Hematopoietic multipotent progenitor cell treated with erythropoietin and hydrocortisone succinate and interleukin-3 and kit ligand, for 15 days (in vitro differentiated cells): ENCODE data around the gene TBC1D14.

Experiments used
- DNase-seq: peaks from one replicate; pipeline ENCODE4 v3.0.0-alpha.2; 2015; ENCODE audit warnings: low spot score

TBC1D14 gene

DNA sequence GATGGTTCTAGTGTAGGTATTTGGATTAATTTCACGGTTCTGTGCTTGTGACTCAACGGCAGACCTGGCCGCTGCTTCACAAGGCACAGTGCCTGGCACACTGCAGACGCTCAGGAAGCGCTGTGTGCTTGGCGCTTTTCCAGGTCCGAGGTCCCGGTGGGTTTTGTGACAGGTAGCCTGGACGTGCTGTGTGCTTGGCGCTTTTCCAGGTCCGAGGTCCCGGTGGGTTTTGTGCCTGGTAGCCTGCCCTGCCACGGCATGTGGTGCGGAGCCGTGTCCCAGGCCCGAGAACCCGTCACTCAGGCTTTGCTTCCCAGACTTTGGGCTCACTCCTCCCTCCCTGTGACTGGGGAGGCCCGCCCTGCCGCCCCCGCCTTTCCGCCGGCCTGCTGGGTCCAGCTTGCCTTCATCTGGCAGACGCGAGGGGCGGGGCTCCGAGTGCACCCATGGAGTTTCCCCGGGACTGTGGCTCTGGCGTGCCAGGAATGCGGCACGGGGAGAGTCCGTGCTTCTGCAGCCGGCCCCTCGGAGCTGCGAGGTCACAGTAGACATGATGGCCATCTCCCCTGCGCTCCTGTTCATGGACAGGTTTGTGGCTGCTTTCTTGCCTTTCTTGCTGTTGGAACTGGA, 44.2 kb downstream of the TBC1D14 start:
- no peak for DNase-seq

DNA sequence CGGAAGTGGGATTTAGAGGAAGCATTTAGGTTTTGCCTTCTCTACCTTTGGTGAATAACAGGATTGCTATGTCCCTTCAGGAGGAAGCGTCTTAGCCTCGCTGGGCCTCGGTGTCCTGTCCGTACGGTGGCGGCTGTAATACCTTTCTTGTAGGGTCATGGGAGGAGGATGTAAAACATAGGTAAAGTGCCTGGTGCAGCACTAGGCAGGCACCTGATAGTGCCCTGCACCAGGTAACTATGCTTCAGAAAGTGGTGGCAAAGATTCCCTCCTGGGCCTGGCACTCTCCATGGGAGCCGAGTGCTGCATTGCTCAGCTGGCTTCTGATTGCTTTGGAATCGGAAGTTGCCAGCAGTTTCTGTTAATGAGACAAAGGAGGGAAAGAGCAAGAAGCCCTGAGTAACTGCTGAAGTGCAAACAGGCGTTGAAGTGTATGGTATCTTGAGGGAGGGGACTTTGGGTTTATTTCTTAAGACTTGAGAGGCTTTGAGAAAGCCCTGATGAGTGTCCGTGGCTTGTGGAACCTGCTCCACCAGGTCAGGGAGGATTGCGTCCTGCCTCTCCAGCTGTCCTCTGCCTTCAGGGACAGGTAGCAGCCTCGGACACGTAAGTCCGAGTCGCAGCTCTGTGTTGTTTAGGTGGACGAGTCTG, 45.8 kb downstream of the TBC1D14 start:
- DNase-seq: no peak

DNA sequence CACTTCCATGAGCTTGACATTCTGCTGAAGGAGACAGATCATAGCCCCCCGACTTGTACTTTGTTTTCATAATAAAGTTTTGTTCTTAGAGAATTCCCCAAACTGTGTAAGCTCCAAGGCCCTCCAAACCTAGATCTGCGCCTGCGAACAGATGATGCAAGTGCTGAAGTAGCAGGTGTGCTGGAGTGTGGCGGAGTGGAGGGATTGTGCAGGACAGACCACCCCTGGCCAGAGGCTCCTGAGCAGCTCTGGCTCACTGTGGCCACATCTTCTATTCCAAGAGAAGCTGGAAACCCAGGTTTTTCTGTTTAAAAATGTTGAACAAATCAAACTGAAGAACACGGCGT, 46.4 kb downstream of the TBC1D14 start:
- no peak for DNase-seq

DNA sequence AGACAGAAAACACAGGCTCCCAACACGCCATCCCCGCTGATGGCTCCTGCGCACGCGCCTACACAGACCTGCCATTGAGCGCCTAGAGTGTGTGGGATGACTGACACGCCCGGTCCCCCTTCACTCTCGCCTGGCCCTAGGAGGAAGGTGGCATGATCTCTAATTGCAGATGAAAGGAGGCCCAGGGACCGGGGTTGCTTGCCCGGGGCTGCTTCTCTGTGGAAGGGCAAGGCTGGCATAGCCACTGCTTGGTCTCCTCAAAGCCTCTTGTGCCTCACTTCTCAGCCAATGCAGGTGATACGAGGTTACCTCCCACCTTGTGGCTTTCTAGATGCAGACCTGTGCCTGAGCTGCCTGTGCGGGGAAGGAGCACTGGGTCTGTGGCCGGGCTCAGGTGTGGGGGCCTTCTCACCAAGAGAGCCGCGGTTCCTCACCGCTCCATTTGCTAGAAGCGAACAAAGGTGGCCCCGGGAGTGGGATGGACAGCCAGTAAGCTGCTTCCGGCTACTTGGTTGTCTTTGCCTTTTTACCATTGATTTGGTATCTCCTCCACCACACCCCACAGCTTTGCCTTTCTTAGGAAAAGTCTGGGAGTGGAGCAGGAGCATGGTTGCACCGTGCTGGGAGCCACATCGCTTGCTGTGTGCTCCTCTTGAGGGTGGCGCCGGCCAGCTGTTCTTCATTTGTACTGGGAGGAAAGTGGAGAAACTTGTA, 47.0 kb downstream of the TBC1D14 start:
- no peak for DNase-seq

DNA sequence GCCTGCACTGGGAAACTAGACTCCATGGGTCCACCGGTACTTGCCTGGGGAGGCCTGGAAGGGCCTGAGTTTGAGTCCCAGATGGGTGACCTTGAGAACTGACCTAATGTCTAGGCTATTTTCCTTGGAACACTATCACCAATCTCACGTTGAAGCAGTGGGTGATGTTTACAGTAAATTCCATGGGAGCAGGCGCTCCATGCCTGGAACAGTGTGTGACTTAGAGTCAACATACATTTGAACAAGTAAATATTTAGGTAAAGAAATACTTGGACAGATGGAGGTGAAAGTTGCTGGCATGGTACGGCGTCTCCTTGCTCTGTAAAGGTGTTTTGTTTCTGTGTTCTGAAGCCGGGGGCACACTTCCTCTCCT, 47.5 kb downstream of the TBC1D14 start:
- DNase-seq: no peak

DNA sequence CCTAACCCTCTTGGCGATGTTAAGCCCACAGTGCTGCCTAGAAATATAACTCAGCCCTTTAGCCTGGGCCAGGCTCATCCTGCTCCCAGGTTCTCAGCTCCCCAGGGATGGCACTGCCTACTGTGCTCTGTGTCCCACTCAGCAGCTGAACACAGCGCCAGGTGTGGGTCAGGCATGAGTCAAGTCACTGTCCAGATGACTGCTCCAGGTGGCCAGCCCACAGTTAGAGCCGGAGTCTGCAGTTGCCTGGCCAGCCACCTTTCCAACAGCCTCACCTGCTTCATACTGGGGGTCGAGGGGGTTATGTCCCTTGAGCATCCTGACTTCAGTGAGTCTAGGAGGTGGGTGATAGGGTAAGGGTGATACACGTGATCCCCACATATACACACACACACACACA, 48.4 kb downstream of the TBC1D14 start:
- no peak for DNase-seq

DNA sequence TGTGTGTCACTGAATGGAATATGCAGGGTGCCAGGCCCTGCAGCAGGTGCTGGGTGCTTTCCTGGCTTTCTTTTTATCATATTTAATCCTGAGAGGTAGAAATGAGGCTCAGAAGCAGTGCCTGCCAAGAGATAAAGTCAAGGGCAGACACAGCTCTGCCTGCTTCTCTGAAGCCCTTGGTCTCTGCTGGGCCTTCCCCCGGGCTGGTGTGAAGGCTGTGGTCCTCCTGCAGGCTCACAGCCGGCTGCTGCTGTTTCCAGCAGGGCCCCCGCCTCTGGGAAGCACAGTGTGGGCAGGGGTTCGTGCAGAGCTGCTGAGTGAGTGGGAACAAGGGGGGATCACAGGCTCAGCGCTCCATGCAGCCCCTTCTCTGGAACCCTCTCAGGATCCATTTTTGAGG, 49.6 kb downstream of the TBC1D14 start:
- no peak for DNase-seq

DNA sequence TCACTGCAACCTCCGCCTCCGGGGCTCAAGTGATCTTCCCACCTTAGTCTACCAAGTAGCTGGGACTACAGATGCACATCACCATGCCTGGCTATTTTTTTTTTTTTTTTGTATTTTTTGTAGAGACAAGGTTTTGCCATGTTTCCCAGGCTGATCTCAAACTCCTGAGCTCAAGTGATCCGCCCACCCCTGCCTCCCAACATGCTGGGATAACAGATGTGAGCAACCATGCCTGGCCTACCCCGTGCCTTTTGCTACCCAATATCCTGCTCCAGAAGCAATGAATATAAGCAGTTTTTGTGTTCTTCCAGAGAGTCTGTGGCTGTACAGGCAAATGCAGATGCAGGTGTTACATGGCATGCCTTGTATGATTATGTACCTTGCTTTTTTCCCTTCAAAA, 50.5 kb downstream of the TBC1D14 start:
- no peak for DNase-seq

DNA sequence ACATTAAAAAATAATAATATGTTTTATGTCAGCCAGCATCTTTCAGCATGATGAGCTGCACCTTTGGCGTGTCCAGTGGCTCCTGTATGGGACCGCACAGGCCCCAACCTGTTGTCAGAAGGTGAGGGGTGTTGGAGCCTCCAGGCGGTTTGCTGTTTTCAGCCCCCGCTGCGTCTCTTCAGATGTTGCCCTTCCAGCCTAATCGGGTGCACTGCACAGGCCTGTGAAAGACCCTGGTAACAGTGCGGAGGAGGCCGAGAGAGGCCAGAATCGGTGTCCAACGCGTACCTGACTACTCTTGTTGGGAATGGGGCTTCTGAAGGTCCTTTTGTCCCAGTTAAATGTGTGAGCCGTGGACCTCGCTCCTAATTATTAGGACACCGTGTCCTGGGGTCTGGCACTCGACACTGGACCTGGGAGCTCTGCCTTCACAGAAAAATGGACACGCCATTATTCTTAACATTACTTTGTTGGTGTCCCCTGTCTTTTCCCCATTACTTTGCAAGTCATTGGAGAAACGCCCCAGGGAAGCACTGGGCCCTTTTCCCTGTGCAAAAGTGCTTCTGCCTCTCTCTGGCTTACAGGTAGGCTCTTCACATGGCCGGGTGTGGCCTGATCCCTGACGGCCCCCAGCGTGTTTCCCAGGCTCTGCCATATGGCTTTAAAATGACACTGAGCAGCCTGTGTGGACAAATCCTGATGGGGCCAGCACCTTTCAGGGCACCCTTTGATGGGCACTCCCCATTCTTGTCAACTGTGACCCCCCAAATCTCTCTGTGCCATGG, 51.2 kb downstream of the TBC1D14 start:
- no peak for DNase-seq

DNA sequence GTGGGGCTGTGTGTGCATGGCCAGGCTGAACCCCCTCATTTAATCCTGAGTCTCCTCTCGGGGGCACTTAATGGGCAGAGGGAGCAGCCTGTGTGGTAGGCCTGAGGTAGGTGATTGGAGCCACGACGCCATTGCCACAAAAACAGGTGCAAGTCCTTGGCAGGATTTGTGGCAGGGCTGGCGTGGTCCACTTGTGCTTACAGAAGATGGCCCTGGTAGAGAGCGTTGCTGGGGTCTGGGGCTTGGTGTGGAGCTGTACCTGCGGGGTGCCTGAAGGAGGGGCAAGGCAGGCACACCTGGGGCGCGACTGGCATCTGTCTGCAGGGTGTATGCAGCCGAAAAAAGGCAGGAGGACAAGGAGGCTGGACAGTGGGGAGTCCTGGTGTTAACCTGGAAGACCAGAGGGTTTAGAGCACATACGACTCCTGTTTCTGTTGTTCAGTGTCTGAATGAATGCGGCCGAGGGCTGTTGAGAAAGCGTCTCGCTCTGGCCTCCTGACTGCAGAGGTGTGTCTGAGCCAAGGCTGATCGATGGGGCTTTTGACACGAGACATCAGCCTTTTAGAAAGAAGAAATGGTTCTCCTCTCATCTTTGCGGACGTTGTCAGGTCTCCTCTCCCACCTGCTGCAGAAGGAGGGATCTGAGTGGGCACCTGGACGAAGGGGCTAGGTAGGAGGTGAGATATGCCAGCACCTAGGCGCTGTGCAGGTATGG, 52.0 kb downstream of the TBC1D14 start:
- DNase-seq: no peak

DNA sequence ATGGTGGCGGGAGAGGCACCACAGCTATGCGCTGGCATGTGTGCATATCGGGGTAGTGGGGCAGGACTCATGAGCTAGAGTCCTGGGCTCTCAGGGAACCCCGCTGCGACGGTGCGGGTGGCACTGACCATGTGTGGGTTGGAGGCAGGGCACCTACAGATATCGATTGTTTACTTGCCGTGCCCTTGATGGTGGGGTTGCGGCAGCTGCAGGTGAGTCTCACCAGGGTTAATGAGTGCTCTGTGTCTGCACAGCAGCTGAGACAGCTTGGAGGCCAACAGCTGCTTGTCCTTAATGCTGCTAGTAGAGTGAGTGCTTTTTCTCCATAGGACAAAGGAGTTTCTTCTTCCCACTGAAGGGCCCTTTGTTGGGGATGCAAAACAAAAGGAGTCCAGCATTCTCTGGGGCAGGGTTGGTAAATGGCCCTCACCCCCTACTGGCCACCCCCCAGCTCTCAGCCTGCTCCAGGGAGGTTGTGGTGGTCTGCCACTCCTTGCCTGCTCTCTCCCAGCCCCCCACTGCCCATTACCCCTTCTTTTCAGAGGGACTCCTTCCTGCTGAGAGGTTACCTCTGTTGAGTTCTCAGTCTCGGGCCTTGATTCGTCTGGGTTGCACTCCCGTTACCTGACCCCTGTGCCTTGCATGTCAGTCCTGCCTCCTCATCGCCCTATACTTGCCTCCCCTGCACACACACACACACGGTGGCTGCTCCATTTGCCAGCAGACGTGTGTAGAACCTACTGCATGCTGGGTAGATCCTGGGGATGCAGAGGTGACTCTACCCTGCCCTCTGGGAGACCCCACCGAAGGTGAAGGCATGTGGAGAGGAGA, 52.8 kb downstream of the TBC1D14 start:
- no peak for DNase-seq

DNA sequence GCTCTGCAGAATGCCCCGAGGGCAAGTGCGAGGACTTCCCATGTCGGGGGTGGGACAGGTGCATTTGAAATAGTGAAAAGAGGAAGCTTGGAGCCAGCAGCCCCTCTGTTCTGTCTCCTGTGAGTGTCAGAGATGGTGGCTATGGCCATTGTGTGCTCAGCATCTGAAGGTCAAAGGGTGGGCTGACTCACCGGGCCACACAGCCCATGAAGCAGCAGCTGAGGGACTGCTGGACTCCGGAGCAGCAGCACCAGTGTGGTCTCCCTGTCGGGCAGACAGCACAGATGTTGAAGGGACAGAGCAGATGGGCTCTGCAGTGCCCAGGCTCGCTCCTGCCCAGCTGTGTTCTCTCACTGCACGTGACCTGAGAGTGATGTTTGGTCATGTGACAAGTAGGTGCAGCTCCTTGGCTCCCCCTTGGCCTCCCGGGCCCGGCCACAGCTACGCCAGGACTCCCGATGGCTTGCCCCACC, 53.5 kb downstream of the TBC1D14 start:
- no peak for DNase-seq

DNA sequence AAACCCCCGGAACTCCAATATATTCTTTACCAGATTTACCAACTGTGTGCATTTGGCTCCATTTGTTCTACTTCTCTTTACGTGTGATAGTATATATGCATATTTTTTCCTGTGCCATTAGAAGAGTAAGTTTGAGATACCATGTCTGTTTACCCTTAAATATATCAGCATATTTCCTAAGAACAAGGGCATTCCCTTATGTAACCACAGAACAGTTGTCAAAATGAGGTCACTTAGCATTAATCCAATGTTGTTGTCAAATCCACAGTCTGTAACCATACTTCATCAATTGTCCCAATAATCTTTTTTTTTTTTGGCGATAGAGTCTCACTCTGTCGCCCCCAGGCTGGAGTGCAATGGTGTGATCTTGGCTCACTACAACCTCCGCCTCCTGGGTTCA, 55.2 kb downstream of the TBC1D14 start:
- DNase-seq: no peak

DNA sequence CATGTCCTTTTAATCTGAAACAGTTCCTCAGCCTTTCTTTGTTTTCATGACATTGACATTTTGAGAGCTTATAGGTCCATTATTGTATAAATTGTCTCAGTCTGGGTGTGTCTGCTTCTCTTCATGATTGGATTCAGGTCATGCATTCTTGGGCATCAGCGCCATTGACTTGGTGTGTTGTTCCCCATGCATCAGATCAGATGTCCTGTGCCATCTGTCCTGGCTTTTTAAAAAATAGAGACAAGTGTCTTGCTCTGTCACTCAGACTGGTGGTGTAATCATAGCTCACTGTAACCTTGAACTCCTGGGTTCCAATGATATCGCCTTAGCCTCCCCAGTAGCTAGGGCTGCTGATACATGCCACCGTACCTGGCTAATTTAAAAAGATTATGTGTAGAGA, 55.7 kb downstream of the TBC1D14 start:
- no peak for DNase-seq

DNA sequence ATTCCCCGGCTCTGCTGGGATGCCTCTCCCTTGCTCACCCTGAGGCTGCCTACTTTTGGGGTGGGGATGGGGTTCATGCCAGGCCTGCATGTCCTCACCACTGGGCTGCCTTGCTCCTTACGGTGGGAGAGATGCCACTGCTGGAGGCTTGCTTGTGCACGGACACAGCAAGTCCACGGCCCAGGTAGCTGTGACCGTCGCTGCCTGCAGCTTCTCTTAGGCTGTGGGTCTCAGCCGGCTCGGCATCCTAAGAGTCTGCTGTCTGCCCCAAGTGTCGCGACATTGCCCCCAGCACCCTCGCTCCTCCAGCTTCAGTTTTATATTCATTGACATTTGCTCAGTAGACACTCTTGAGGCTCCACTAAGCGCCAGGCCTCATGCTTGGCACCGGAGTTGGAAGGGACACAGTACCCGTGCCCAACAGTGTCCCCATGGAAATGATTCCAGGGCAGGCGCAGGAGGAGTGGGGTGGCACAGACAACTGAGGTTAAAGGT, 58.3 kb downstream of the TBC1D14 start:
- no peak for DNase-seq

DNA sequence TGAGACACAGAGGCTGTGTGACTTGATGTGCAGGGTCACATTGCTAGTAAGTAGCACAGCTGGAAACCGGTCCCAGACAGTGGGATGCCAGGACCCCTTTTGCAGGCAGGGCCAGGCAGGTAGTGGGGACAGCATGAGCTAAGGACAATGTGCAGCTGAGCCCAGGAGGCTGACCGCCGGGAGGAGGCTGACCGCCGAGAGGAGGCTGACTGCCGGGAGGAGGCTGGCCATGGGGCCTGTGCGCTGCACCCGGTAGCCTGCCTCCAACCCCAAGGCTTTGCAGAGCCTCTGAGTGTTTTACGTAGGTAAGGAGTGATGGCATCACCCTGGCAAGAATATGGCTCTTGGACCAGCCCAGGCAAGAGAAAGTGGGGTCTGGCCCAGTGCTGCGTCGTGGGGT, 58.9 kb downstream of the TBC1D14 start:
- DNase-seq: no peak

DNA sequence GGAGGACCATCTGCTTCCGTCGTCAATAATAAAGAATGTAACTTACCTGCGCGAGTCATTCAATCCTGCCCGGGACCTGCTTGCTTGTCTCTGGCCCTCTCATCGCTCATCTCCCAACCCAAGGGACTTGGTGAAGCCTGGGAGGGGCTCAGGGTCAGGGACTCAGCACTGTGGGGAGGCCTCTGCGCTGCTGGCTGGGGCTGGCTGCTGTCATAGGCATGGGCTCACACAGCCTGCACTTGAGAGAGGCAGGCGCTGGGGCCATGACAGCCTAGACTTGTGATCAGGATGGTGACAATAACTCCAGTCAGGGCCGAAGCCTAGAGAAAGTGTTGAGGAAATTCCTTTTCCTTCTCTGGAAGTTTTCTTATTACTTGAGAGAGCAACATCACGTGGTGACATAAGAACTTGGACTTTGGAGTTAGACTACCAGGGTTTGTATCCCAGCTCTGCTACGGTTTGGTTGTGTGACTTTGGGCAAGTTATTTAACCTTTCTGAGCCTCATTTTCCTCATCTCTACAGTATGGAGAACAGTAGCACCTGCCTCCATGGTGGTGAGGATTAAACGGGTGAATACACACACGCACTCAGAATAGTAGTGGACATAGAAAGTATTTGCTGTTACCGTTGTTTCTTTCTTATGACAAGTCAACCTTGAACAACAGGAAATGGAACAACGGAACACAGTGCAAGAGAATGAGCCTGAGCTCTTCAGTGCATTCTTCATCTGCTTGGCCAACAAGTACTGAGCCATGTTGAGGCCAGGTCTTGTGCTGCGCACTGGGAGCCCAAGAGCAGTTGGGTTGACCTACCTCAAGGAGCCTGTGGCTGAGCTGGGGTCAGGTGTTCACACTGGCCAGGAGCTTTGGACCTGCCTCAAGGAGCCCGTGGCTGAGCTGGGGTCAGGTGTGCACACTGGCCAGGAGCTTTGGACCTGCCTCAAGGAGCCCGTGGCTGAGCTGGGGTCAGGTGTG, 60.5 kb downstream of the TBC1D14 start:
- no peak for DNase-seq

DNA sequence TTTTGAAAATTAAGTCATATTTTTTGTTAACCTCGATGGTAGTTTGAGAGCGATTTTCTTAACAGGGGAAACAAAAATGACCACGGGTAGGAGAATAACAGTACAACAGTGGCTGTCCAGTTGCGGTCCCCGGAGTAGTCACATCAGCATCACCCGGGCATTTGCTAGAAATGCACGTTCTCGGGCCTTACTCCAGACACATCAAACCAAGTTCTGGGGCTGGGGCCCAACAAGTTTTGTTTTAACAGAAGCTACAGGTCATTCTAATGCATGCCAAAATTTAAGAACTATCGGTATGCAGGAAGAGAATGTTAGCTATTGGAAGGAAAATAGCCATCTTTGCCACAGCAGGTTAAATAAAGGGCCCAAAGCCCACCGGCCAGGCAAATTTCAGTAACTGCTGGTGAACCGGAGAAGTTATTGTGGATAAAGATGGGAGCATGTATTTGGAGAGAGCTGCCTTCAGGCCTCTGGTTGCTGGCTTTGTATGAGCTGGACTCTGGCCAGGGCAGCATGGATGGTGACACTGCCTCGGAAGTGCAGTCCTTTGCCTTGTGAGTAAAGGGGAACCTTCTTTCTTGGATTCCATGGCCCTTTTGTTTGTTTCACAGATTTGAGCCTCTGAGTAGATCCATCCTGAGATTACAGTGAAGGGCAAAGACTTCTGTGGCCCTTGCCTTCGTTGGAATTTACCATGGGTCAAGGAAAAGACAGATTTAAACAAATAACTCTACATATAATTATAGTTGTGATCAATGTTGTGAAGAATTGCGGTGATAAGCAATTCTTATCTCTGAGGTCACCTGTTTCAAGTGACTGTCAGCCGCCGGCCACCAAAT, 62.1 kb downstream of the TBC1D14 start:
- no peak for DNase-seq

DNA sequence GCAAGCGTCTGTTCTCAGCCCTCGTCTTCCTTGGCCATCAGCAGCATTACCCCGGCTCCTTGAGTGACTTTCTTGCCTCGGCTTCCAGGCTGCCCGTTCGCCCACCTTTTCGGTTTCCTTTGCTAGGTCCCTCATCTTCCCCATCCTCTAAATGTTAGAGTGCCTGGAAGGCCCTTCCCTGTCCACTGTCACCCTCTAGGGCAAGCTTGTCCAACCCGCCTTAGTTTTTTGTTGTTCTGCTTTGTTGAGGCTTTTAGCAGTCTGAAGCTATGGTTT, 62.7 kb downstream of the TBC1D14 start:
- DNase-seq: no peak
